ENCODE data around the gene MRPL18. TPM values are rescaled to one million over a fixed set of nuclear protein-coding genes. Genes with fewer than 3 reads are reported as not detected.

Gene MRPL18
- total RNA-seq, 4 donors from 2014 or later: 58.0 to 107 (median 66.3) TPM

DNA sequence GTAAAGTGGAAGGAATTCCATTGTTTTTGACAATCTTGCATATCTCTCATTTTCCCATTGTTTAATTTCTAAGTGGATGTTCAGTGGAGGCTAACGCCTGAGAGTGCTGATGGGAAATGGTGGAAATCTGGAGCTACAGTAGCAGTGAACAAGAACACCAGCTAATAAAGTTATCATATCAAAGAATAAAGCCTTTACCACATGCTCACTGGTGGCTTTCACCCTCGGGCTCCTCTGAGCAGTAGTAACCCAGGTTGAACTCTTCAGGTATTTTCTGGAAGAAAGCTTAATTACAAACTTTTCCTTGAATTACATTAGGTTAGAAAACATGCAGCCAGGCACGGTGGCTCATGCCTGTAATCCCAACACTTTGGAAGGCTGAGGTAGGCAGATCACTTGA is 38.8 kb upstream of the MRPL18 start:
- Histone ChIP-seq H3K27me3 (no peaks in the 10 kb centered on the region), H3K4me1 (peaks cover 0 to 31% (median 0%) of the 10 kb centered on the region in 3 donors), H3K27ac (peak overlapping the region in 1 of 4 donors; percentile 20), H3K36me3 (peaks cover 0 to 88% of the 10 kb centered on the region in 2 donors), H3K9me3 (no peaks in the 10 kb centered on the region), H3K4me3 (no peak overlapping the region)
- 72 to 79% methylated on average over 3 of the region's 3 CpGs for WGBS, 2 donors (ENCODE audit: low coverage in 1 of 2)
- no peak for ATAC-seq
- no peak for TF ChIP-seq POLR2AphosphoS5 (IDR thresholded peaks at IDR 0.05)
- TF ChIP-seq, protein P1, sequence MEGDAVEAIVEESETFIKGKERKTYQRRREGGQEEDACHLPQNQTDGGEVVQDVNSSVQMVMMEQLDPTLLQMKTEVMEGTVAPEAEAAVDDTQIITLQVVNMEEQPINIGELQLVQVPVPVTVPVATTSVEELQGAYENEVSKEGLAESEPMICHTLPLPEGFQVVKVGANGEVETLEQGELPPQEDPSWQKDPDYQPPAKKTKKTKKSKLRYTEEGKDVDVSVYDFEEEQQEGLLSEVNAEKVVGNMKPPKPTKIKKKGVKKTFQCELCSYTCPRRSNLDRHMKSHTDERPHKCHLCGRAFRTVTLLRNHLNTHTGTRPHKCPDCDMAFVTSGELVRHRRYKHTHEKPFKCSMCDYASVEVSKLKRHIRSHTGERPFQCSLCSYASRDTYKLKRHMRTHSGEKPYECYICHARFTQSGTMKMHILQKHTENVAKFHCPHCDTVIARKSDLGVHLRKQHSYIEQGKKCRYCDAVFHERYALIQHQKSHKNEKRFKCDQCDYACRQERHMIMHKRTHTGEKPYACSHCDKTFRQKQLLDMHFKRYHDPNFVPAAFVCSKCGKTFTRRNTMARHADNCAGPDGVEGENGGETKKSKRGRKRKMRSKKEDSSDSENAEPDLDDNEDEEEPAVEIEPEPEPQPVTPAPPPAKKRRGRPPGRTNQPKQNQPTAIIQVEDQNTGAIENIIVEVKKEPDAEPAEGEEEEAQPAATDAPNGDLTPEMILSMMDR (IDR thresholded peaks at IDR 0.05): no peak
- no peak for TF ChIP-seq POLR2A (IDR thresholded peaks at IDR 0.05)
- no peak for TF ChIP-seq EP300 (IDR thresholded peaks at IDR 0.05)

DNA sequence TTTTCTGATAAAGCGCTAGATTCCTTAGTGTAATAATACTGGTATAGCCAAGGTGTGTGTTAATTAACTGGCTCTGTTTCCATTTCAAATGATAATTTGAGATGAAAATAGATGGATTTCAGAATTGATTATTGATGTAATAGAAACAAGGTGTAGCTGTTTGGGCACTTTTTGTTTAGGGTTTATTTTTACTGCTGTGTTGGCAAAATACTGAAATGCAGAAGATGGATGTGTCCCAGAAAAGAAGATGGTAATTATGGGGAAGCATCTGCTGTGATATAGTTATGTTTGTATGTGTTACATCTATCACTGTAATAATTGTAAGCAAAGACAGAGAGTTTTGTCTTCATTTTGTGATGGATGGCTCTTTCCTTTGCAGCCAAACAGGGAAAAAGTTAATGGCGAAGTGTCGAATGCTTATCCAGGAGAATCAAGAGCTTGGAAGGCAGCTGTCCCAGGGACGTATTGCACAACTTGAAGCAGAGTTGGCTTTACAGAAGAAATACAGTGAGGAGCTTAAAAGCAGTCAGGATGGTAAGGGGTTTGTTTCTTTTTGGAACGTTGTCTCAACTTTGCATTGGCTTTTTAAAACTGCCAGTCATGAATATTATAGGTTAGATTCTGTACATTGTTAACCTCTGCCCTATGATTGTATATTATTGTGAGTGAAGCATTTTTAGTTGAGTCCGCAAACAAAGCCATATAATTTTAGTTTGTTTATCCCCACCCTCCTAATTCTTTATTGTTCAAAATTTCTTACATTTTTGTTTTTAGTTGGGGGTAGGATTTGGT is 37.0 kb upstream of the MRPL18 start:
- Histone ChIP-seq H3K36me3 (peaks cover 0 to 87% of the 10 kb centered on the region in 2 donors), H3K9me3 (no peaks in the 10 kb centered on the region), H3K4me3 (no peak overlapping the region), H3K27me3 (no peaks in the 10 kb centered on the region), H3K27ac (no peak overlapping the region), H3K4me1 (peaks cover 0 to 31% (median 0%) of the 10 kb centered on the region in 3 donors)
- no peak for ATAC-seq
- TF ChIP-seq, protein P1 (IDR thresholded peaks at IDR 0.05): no peak
- TF ChIP-seq POLR2AphosphoS5 (IDR thresholded peaks at IDR 0.05): peak; percentile 25
- 77 to 89% methylated on average over 5 to 6 of the region's 6 CpGs for WGBS, 2 donors (ENCODE audit: low coverage in 1 of 2)

DNA sequence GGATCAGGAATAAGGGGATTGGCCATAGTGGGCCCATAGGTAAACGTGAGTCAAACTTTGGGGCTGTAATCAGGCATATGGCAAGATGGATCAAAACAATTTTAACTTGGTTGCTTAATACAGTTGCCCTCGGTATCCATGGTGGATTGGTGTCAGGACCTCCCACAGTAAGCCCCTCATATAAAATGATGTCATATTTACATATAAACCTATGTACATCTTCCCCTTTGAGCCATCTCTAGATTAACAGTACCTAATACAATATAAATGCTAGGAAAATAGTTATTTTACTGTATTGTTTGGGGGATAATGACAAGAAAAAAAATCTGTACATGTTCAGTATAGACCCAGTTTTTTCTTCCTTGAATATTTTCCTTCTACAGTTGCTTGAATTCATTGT is 35.9 kb upstream of the MRPL18 start:
- Histone ChIP-seq H3K4me3 (no peak overlapping the region), H3K9me3 (no peaks in the 10 kb centered on the region), H3K27me3 (no peaks in the 10 kb centered on the region), H3K4me1 (peaks cover 0 to 31% (median 0%) of the 10 kb centered on the region in 3 donors), H3K27ac (no peak overlapping the region), H3K36me3 (peaks cover 0 to 82% of the 10 kb centered on the region in 2 donors)
- no peak for ATAC-seq
- TF ChIP-seq EP300 (IDR thresholded peaks at IDR 0.05) (no peak), POLR2A (IDR thresholded peaks at IDR 0.05) (no peak), POLR2AphosphoS5 (IDR thresholded peaks at IDR 0.05) (no peak)
- TF ChIP-seq, protein P1 (IDR thresholded peaks at IDR 0.05): no peak
- 86% methylated on average over 1 of the region's 2 CpGs; no CpG with 5 or more reads in 1 of the 2 donors for WGBS, 2 donors (ENCODE audit: low coverage in 1 of 2)

DNA sequence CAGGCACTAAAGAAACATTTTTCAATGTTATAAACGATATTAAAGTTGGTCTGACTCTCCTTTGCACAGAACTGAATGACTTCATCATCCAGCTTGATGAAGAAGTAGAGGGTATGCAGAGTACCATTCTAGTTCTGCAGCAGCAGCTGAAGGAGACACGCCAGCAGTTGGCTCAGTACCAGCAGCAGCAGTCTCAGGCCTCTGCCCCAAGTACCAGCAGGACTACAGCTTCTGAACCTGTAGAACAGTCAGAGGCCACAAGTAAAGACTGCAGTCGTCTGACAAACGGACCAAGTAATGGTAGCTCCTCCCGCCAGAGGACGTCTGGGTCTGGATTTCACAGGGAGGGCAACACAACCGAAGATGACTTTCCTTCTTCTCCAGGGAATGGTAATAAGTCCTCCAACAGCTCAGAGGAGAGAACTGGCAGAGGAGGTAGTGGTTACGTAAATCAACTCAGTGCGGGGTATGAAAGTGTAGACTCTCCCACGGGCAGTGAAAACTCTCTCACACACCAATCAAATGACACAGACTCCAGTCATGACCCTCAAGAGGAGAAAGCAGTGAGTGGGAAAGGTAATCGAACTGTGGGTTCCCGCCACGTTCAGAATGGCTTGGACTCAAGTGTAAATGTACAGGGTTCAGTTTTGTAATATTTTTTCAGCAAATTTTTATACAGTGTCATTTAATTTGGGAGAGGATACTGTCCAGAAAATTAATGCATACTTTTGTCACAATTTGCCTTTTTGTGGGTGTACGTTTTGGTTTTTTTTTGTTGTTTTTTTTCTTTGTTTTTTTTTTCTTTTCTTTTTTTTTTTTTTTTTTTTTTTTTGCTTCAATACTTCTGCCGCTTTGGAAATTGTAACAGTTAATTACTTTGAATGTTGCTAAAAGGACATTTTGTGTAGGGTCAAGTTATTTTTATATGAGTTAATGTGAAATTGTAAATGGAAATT is 35.0 kb upstream of the MRPL18 start:
- H3K4me1 ChIP-seq: peaks cover 0 to 37% (median 0%) of the 10 kb centered on the region in 3 donors
- peaks cover 0 to 76% of the 10 kb centered on the region in 2 donors for H3K36me3 ChIP-seq
- 60 to 65% methylated on average over 8 to 11 of the region's 15 CpGs for WGBS, 2 donors (ENCODE audit: low coverage in 1 of 2)
- no peaks in the 10 kb centered on the region for H3K27me3 ChIP-seq
- TF ChIP-seq, protein P1 (IDR thresholded peaks at IDR 0.05): no peak
- TF ChIP-seq EP300 (IDR thresholded peaks at IDR 0.05) (no peak), POLR2AphosphoS5 (IDR thresholded peaks at IDR 0.05) (no peak), POLR2A (IDR thresholded peaks at IDR 0.05) (no peak)
- H3K9me3 ChIP-seq: no peaks in the 10 kb centered on the region
- peak; percentile 31 for ATAC-seq
- H3K4me3 ChIP-seq: no peak overlapping the region
- peak overlapping the region in 3 of 4 donors; percentile 5 to 45 (median 33) for H3K27ac ChIP-seq
